Measurements from ENCODE around the gene INSYN1. TPM values are rescaled to one million over a fixed set of nuclear protein-coding genes. Genes with fewer than 3 reads are reported as not detected.
"Not testable (repeated sequence)": the region's sequence is repeated elsewhere in the genome, so short reads cannot be mapped to it uniquely, and the experiment has no call there.

The INSYN1 gene
- total and polyA plus RNA-seq, 7 donors: 0.60 to 10.0 (median 3.6) TPM

- no peak overlapping the region for H3K27ac ChIP-seq
- TF ChIP-seq POLR2A (IDR thresholded peaks at IDR 0.05): no peak
- no peak for TF ChIP-seq POLR2AphosphoS5 (IDR thresholded peaks at IDR 0.05)
- TF ChIP-seq CTCF (IDR thresholded peaks at IDR 0.05): no peak
- no peak for TF ChIP-seq EP300 (IDR thresholded peaks at IDR 0.05)
- no peaks in the 10 kb centered on the region for H3K27me3 ChIP-seq
- intact Hi-C loops (cut with DNase I): loop anchor here (10.0 kb wide), 1 partner anchor 196 kb away; no protein-coding TSS in a partner anchor
- H3K36me3 ChIP-seq: peaks cover 3 to 81% (median 48%) of the 10 kb centered on the region in 4 donors
- no peaks in the 10 kb centered on the region for H3K4me1 ChIP-seq
- no peaks in the 10 kb centered on the region for H3K9me3 ChIP-seq
- WGBS, 2 donors: 93 to 95% methylated on average over 6 of the region's 6 CpGs
- H3K4me3 ChIP-seq: no peak overlapping the region
- no peak for DNase-seq
Observed at GRCh38 chr15:73709241-73709640, 43.9 kb downstream of the INSYN1 start.

- Histone ChIP-seq H3K4me1 (no peaks in the 10 kb centered on the region), H3K36me3 (peaks cover 3 to 82% (median 42%) of the 10 kb centered on the region in 4 donors), H3K27ac (no peak overlapping the region), H3K9me3 (no peaks in the 10 kb centered on the region), H3K27me3 (no peaks in the 10 kb centered on the region), H3K4me3 (no peak overlapping the region)
- DNase-seq: no peak
- no peak for TF ChIP-seq CTCF (IDR thresholded peaks at IDR 0.05)
- no peak for TF ChIP-seq POLR2AphosphoS5 (IDR thresholded peaks at IDR 0.05)
- TF ChIP-seq EP300 (IDR thresholded peaks at IDR 0.05): no peak
- intact Hi-C loops (cut with DNase I): loop anchor here (10.0 kb wide), 1 partner anchor 196 kb away; no protein-coding TSS in a partner anchor
- 95% methylated on average over 6 of the region's 6 CpGs for WGBS, 2 donors
Observed at GRCh38 chr15:73708691-73709090, 44.5 kb downstream of the INSYN1 start.

GRCh38 chr15:73704869-73705645, 48.1 kb downstream of the INSYN1 start:
- peak; percentile 79 for DNase-seq
- Histone ChIP-seq H3K4me1 (no peaks in the 10 kb centered on the region), H3K4me3 (no peak overlapping the region), H3K27ac (no peak overlapping the region), H3K36me3 (peaks cover 3 to 70% (median 23%) of the 10 kb centered on the region in 4 donors), H3K27me3 (no peaks in the 10 kb centered on the region), H3K9me3 (no peaks in the 10 kb centered on the region)
- TF ChIP-seq POLR2A (IDR thresholded peaks at IDR 0.05): no peak
- TF ChIP-seq CTCF (IDR thresholded peaks at IDR 0.05): peak; percentile 34 to 73 (median 68)
- intact Hi-C loops (cut with DNase I): loop anchor here (10.0 kb wide), 1 partner anchor 200 kb away; no protein-coding TSS in a partner anchor
- WGBS, 2 donors: 51 to 53% methylated on average over 13 of the region's 13 CpGs

GRCh38 chr15:73704142-73704868, 48.8 kb downstream of the INSYN1 start:
- not testable (repeated sequence) for DNase-seq

GRCh38 chr15:73703601-73704000, 49.5 kb downstream of the INSYN1 start:
- H3K36me3 ChIP-seq: peaks cover 3 to 56% (median 15%) of the 10 kb centered on the region in 4 donors
- H3K27ac ChIP-seq, H3K4me1 ChIP-seq, H3K27me3 ChIP-seq, H3K9me3 ChIP-seq, H3K4me3 ChIP-seq, DNase-seq: not testable (repeated sequence)
- 93 to 94% methylated on average over 23 of the region's 23 CpGs for WGBS, 2 donors
- intact Hi-C loops (cut with DNase I): loop anchor here (10.0 kb wide), 1 partner anchor 201 kb away; no protein-coding TSS in a partner anchor

More at GRCh38 chr15:73704142-73704868, 48.8 kb downstream of the INSYN1 start:
- H3K36me3 ChIP-seq: peaks cover 3 to 63% (median 19%) of the 10 kb centered on the region in 4 donors
- intact Hi-C loops (cut with DNase I): loop anchor here (10.0 kb wide), 1 partner anchor 200 kb away; no protein-coding TSS in a partner anchor
- not testable (repeated sequence) for H3K4me3 ChIP-seq, H3K4me1 ChIP-seq, H3K27me3 ChIP-seq, H3K27ac ChIP-seq, H3K9me3 ChIP-seq
- 79 to 87% methylated on average over 23 of the region's 23 CpGs for WGBS, 2 donors

GRCh38 chr15:73702311-73703239, 50.6 kb downstream of the INSYN1 start:
- peaks cover 0 to 45% (median 11%) of the 10 kb centered on the region in 4 donors for H3K36me3 ChIP-seq
- intact Hi-C loops (cut with DNase I): loop anchor here (10.0 kb wide), 1 partner anchor 202 kb away; no protein-coding TSS in a partner anchor

More at GRCh38 chr15:73702311-73703239, 50.6 kb downstream of the INSYN1 start:
- H3K4me1 ChIP-seq, DNase-seq, H3K27me3 ChIP-seq, H3K4me3 ChIP-seq, H3K9me3 ChIP-seq, H3K27ac ChIP-seq: not testable (repeated sequence)
- WGBS, 2 donors: 91% methylated on average over 33 of the region's 33 CpGs

Measured in sigmoid colon (tissue), 7 donors.